HG03064 (cell line): ENCODE results near the gene NFIX.

Experiments
- ATAC-seq: cut with Tn5 transposase; IDR thresholded peaks from one replicate; pipeline ENCODE4 v1.9.1; 2021; ENCODE audit warnings: low read depth; ENCODE audit not compliant: unreplicated experiment

Gene NFIX

DNA sequence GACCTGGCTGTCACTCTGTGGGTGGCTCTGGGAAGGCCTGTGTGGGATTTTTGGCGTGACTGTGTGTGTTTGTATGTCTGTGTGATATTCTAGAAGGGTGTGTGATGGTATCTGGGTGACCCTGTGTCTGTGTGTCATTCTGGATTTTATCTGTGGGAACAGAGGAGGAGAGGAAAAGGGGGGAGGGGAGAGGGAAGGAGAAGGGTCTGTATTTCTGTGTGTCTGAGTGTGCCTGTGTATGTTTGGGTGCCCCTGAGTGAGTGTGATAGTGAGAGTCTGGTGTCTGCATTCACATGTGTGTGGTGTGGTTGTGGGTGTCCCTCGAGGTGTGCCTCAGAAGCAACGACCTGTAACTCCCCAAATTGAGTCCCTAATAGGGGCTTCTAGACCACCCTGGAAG, 8.1 kb upstream of the NFIX start:
- no peak for ATAC-seq

GRCh38 chr19:12987781-12988180, 7.5 kb upstream of the NFIX start:
- ATAC-seq = no peak

DNA sequence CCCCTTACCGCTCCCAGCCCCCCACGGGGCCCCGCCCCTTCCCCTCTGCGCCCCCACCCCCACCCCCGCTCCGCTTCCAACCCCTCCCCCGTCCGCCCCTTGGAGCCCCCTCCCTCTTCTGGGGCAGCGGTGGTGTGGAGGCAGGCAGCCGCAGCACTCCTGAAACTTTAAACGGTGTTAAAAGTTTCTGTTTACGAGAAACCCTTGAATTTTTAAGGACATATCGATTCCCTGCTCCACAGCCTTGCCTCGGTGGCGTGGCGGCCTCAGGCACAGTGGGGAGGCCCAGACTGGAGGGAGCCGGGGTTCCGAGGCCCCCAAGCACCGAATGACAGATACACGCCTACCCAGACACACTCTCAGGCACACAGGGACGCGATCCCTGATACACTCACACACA, 4.8 kb upstream of the NFIX start:
- no peak for ATAC-seq

DNA sequence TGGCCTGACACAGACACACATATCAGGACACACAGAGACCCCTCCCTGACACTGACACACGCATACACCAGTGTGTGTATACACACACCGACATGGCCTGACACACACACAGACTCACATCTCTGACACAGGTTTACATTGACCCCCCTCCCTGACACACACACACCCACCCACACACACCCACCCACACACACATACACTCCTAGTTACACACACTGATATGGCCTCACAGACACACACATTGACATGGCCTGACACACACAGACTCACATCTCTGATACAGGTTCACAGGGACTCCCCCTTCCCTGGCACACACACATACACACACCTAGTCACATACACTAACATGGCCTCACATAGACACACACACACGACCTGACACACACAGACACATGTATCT, 4.4 kb upstream of the NFIX start:
- ATAC-seq = no peak

GRCh38 chr19:12991296-12991695, 4.0 kb upstream of the NFIX start:
- no peak for ATAC-seq

GRCh38 chr19:12992729-12993128, 2.5 kb upstream of the NFIX start:
- no peak for ATAC-seq

- ATAC-seq = no peak
Observed at GRCh38 chr19:12993562-12993961, 1.7 kb upstream of the NFIX start.

- no peak for ATAC-seq
Observed at GRCh38 chr19:12995596-12996405, 526 bp downstream of the NFIX start.

DNA sequence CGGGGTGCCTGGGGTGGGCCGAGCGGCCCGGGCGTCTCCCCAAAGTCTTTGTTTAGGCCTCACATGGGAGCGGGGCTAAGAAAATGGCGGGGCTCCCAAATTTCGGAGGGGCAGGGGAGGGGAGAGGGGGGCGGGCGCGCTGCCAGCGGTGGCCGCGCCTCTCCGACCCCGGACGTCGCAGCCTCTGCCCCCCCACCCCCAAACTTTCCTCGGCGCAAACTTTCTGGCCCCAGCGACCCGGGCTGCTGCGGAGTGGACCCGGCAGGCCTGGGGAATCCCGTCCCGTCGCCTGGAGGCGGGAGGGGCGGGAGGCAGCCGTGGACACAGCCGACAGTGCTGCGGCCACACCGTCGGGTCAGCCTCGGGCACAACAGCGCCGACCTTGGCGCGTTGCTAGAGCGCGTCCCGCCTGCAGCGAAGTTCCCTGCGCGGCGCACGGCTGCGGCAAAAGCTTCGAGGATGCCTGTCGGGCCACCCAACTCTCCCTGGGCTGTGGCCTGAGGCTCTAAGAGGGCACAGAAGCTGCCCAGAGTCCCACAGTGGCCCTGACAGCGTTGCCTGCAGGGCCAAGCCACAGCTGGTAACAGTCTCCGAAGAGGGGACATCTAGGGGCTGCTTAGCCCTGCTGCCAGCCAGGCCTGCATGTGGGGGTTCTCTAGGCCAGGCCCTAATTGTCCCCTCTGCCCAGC, 1.3 kb downstream of the NFIX start:
- ATAC-seq = no peak

DNA sequence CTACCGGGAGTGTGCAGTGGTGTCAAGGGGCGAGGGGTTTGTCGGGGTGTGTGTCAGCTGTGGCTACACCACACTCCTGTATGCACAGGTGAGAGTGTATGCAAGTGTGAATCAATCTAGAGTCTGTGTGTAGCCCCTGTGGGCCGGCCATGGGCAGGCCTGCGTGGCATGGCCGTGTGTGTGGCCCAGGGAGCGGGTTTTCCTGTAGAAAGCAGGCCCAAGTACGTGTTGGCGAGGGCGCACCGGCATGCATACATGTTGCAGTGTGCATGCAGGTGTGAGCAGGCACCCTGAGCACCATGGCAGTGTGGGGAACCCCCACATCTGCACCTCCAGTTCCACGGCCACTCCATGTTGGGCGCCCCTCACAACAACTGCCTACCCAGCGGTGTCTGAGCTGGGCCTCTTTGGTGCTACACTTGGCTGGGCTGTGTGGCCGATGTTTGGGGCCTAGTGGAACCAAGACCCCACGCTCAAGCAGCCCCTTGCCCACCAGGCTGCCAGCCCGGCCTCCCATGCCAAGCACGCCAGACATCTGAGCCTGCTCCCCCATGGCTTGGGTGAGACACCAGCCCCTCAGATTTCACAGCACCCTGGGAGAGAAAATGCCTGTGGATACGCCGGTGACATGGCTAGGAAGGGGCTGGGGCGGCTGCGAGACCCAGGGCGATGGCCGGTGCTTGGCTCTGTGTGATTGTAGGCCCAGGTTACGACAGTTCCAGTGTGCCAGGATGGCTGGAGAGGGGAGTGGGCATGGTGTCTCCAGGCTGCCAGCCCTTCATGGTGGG, 2.1 kb downstream of the NFIX start:
- ATAC-seq = no peak

GRCh38 chr19:12997967-12998940, 3.0 kb downstream of the NFIX start:
- ATAC-seq = no peak

GRCh38 chr19:13001166-13001501, 5.9 kb downstream of the NFIX start:
- ATAC-seq = no peak

DNA sequence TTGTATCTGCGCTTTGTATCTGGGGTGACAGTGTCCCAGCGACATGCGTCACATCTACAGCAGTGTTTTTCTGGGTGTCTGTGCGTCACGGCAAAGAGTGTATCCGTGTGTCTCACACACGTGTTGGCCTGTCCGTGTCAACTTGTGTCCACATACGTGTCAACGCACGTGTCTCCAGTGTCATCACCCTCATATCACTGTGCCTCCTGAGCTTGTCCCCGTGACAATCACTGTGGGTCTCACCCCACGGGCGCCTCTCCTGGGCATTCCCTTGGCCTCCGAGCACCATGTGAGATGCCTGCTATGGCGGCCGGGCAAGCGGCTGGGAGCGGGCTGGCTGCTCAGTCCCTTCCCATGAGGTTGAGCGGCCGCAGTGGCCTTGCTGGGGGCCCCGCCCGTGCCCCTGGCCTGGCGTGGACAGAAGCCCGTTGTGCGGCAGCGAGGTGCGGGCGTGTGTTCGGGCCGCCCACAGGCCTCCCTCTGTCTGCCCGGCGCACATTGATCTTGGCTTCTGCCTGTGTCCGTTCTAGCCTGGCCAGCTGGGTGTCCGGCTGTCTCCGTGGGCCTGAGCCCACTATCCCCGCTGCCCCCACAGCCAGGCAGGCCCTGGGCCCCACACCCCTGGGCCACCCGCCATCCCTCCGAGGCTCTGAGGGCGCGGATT, 6.4 kb downstream of the NFIX start:
- ATAC-seq = no peak

DNA sequence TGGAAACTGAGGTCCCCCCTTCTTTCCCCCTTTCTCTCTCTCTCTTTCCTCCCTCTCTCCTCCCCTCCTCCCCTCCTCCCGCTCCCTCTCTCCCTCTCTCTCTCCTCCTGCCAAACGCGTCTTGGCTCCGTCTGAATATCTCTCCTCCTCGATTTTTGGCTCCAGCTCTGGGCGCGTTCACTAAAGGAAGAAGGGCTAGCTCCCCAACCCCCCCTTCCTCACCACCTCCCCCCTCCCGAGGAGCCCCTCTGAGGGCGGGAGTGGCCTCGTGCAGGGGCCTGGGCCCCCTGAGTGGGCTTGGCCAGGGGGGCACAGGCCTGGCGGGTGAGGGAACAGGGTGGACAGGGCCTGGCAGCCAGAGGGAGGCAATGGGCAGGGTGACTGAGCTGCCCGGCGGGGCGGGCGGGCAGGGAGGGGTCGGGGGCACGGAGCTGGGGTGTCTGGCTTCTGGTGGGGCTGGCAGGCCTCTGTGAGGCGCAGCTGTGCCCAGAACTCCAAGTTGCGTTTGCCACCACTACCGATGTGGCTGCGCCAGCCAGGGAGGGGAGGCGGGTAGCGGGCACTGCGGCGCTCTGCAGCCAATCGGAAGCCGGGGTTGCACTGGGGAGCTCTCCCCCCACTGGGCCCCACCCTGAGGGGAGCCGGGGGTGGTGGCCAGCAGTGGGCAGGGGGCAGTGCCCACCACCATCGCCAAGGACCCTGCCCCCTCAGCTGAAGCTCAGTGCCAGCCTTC, 7.1 kb downstream of the NFIX start:
- no peak for ATAC-seq

DNA sequence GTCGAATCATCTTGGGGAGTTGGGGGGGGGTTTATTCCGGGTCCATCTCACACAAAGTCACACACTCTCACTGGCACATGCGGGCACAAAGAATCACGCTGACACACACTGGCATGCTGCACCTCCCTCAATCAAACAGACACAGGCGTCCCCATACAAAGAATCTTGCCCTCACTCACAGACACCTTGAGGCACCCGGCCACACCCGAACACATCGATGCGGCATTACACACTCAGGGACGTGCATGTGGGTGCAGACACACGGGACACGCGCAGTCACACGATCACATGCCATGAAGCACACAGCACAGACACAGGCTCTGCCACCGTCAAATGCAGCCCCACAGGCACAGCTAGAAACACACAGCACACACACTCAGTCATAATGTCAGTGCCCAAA, 7.8 kb downstream of the NFIX start:
- no peak for ATAC-seq

GRCh38 chr19:13004273-13004672, 9.0 kb downstream of the NFIX start:
- no peak for ATAC-seq

DNA sequence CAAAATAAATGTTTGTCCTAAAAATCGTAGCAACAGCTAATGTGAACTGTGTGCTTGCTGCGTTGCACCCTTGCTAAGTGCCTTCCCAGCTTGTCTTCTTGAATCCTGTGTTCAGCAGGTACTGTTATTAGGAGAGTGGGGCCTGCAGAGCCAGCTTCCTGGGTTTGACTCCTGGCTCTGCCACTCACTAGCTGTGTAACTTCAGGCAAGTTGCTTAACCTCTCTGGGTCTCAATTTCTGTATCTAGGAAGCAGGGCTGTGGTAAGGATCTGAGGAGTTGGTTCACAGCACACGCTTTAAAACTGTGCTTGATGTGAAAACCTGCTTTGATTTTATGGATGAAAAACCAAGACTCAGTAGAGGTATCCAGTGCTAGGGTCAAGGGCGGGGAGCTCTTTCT, 10.0 kb downstream of the NFIX start:
- no peak for ATAC-seq

- no peak for ATAC-seq
Observed at GRCh38 chr19:13005861-13006370, 10.6 kb downstream of the NFIX start.
